GM18511 (cell line): ENCODE measurements around the gene CEP20.
"Not testable (repeated sequence)": the region's sequence is repeated elsewhere in the genome, so short reads cannot be mapped to it uniquely, and the experiment has no call there.

Experiments
- ATAC-seq: cut with Tn5 transposase; IDR thresholded peaks from one replicate; pipeline ENCODE4 v1.9.1; 2021; ENCODE audit warnings: mild to moderate bottlenecking, moderate library complexity; ENCODE audit not compliant: unreplicated experiment

CEP20 gene, protein sequence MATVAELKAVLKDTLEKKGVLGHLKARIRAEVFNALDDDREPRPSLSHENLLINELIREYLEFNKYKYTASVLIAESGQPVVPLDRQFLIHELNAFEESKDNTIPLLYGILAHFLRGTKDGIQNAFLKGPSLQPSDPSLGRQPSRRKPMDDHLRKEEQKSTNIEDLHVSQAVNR

GRCh38 chr16:15888072-15888976 is at the start of gene CEP20:
Gene CEP20 (minus strand): TSS chr16:15888603. CDS start chr16:15888585, 18 bp downstream.
- peak; percentile 97 for ATAC-seq

GRCh38 chr16:15936809-15937208 is 48.4 kb upstream of the CEP20 start:
- ATAC-seq = not testable (repeated sequence)

GRCh38 chr16:15934991-15935390 is 46.6 kb upstream of the CEP20 start:
- no peak for ATAC-seq

- ATAC-seq = no peak
These were observed 45.4 kb upstream of the CEP20 start for GRCh38 chr16:15933781-15934180.

DNA sequence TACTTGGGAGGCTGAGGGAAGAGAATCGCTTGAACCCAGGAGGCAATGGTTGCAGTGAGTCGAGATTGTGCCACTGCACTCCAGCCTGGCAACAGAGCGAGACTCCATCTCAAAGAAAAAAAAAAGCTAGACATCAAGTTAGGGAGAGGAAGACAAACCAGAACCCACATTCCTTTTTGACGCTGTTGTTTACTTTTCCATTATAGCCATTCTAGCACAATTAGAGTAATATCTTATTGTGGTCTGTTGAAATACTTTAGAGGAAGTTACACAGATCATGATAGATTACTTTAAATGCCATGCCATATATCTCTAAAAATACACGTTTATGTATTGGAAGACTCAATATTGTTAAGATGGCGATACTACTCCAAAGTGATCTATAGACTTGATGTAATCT is 44.5 kb upstream of the CEP20 start:
- ATAC-seq = no peak

DNA sequence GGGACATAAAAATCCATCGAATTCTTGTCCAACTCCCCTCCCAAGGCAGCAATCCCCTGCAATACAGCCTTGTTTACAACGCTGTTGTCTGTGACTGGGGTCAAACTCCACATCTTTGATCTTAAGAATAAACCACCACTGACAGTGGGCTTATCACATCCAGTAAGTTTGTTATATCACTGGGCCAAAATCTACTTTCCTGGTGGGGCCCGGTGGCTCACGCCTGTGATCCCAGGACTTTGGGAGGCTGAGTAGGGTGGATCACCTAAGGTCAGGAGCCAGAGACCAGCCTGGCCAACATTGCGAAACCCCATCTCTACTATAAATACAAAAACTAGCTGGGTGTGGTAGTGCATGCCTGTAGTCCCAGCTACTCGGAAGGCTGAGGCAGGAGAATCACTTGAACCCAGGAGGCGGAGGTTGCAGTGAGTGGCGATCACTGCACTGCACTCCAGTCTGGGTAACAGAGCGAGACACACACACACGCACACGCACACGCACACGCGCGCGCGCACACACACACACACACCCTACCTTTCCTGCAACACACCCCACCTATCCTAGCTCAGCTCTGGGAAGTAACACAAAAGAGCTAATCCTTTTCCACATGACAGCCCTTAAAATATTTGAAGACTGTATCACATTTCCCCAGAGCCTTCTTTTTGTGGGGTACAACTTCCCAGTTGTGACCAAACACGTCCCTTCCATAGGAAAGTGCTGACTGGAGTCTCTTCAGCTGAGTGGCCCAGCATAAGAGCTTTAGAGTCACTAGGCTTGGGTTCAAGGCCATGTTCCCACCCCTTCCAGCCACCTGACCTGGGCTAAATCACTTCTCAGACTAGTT is 40.1 kb upstream of the CEP20 start:
- no peak for ATAC-seq

GRCh38 chr16:15925631-15926030 is 37.2 kb upstream of the CEP20 start:
- ATAC-seq = no peak

GRCh38 chr16:15924996-15925395 is 36.6 kb upstream of the CEP20 start:
- ATAC-seq = no peak

DNA sequence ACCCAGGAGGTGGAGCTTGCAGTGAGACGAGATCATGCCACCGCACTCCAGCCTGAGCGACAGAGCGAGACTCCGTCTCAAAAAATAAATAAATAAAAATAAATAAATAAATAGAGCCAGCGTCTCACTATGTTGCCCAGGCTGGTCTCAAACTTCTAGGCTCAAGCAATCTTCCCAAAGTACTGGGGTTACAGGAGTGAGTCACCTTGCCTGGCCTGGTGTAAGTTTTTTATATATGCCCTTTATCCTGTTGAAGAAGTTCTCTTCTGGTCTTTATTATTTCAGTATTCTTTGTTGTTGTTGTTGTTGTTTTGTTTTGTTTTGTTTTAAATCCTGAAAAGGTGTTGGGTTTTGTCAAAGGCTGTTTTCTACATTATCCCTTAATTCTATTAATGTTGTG is 30.9 kb upstream of the CEP20 start:
- no peak for ATAC-seq

DNA sequence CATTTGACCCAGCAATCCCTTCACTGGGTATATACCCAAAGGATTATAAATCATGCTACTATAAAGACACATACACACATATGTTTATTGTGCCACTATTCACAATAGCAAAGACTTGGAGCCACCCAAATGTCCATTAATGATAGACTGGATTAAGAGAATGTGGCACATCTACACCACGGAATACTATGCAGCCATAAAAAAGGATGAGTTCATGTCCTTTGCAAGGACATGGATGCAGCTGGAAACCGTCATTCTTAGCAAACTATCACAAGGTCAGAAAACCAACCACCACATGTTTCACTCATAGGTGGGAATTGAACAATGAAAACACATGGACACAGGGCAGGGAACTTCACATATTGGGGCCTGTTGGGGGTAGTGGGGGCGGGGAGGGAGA is 29.9 kb upstream of the CEP20 start:
- not testable (repeated sequence) for ATAC-seq

GRCh38 chr16:15916323-15916722 is 27.9 kb upstream of the CEP20 start:
- ATAC-seq = no peak

DNA sequence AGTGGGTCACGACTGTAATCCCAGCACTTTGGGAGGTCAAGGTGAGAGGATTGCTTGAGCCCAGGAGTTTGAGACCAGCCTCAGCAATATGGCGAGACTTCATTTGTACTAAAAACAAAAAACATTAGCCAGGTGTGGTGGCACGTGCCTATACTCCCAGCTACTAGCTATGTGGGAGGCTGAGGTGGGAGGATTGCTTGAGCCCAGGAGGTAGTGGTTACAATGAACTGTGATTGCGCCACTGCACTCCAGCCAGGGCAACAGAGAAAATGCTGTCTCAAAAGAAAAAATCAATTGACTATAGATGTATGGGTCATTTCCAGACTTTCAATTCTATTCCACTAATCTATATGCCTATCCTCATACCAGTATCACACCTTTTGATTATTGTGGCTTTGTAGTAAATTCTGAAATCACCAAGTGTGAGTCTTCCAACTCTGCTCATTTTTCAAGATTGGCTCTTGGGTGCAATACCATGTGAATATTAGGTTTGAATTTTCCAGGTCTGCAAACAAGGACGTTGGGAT is 27.2 kb upstream of the CEP20 start:
- no peak for ATAC-seq

GRCh38 chr16:15913046-15913698 is 24.8 kb upstream of the CEP20 start:
- ATAC-seq = no peak

DNA sequence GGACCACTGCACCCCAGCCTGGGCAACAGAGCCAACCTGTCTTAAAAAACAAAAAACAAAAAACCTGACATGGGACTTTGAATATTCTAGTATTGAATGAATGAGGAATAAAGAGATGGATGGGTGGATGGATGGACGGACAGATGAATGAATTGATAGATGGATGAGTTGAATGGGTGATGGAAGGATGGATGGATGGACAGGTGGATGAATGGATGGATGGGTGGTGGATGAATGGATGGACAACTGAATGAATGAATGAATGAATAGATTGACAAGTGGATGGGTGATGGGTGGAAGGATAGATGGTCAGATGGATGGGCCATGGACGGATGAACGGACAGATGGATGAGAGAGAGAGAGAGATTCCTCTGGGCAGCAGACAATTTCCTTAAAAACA is 22.8 kb upstream of the CEP20 start:
- no peak for ATAC-seq

DNA sequence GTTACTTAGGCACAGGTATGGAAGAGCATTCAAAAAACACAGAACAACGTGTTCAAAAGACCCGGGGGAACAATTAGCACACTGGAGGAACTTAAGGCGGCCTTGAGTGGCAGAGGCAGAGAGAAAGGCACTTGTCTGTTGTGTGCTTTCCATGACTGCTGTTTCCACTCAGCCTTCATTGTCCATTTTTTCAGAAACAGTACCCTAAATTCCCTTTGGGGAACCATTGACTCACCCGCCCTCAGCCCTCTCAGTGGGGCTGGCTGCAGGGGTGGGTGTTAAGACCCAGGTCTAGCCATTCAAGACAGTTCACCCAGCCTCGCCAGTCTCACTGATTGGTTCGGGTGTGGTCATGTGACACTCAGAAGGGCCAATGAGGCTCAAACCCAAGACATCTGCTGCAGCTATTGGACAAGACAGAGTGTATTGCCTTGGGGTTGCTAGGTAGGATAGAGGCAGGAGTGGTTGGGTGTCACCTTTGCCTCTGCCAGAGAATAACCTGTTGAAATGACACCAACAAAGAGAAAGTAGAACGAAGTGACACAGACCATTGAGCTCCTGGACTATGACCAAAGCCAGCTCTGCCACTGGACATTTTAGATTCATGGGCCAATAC is 19.6 kb upstream of the CEP20 start:
- ATAC-seq = peak; percentile 100

- ATAC-seq = no peak
These were observed 18.0 kb upstream of the CEP20 start for GRCh38 chr16:15906439-15906838.

- ATAC-seq = no peak
These were observed 15.6 kb upstream of the CEP20 start for GRCh38 chr16:15903960-15904359.

- ATAC-seq = no peak
These were observed 12.6 kb upstream of the CEP20 start for GRCh38 chr16:15900901-15901500.

- no peak for ATAC-seq
These were observed 12.0 kb upstream of the CEP20 start for GRCh38 chr16:15900357-15900756.
